A204.1 (cell line): Measurements from ENCODE around the gene HPRT1.

Experiments
- FAIRE-seq: peaks from 2 replicates; lab custom pipeline; 2012; peaks lifted over from hg19 to GRCh38; lab: Jason Lieb, UNC

Gene HPRT1

DNA sequence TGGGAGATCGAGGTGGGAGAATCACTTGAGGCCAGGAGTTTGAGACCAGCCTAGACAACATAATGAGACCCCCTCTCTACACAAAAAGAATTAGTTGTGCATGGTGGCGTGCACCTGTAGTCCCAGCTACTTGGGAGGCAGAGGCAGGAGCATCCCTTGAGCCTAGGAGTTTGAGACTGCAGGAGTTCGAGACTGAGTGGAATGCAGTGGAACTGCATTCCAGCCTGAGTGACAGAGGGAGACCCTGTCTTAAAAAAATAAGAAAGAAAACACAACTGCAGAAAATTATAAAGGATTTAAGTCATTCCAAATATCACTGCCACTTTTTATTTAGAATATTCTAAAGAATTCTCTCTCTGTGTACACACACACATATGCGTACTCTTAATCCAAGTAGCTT, 18.4 kb downstream of the HPRT1 start:
- no peak for FAIRE-seq

DNA sequence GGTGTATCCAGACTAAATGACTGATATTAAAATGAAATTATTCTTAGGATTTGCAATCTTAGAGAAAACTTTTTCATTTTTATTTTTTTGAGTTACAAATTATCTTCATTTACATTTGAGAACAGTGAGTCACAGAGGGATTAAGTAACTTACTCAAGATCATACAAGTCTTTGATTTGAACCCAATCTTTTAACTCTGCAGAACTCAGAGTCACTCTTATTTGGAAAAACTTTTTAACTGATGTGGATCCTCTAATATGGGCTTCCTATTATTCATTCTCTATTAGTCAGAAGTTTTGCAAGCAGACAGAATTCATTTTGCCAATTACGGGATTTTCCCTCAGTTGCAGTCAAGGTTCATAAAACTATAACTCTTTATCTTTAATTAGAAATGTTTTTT, 20.1 kb downstream of the HPRT1 start:
- no peak for FAIRE-seq

DNA sequence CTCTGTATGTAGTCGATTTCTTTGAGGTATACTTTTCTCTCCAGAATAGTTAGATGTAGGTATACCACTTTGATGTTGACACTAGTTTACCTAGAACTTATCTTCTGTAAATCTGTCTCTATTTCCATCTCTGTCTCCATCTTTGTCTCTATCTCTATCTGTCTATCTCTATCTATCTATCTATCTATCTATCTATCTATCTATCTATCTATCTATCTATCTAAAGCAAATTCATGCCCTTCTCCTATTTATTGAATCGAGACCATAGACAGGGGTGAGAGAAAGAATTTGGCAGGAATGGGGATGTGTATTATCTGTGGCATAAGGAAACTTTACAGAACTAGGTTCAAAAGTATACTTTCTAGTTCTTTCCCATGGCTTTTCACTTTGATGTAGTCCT, 21.4 kb downstream of the HPRT1 start:
- no peak for FAIRE-seq

DNA sequence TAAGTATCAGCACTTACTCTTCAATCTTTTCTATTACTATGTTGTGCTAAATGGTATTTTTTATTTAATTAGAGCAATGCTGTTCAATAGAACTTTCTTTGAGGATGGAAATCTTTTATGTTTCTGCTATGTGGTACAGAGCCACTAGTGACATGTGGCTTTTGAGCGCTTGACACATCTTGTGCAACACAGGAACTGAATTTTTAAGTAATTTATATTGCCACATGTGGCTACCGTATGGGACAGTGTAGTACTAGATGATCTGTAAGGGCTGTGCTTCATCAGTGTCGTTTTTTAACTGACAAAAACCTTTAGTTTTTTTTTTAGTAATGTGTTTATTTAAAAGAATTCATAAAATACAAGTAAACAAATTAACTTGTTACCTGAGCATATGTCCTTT, 22.4 kb downstream of the HPRT1 start:
- FAIRE-seq = no peak

DNA sequence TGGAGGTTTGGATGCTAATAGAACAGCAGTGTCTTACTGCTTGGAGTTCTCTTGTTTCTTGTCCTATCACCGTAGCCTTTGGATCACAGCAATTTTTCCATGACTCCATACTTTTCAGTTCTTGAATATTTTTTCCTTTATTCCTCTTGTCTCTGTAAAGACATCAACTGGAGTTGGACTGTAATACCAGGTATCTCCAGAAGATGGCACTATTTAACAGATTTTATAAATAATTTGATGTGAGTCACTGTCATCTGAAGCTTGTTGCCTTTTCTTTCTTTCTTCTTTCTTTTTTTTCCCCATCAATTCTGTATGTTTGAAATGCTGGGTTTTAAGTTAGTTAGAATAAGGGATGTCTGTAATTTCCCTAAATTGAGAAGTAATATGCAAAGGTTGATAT, 24.1 kb downstream of the HPRT1 start:
- no peak for FAIRE-seq

DNA sequence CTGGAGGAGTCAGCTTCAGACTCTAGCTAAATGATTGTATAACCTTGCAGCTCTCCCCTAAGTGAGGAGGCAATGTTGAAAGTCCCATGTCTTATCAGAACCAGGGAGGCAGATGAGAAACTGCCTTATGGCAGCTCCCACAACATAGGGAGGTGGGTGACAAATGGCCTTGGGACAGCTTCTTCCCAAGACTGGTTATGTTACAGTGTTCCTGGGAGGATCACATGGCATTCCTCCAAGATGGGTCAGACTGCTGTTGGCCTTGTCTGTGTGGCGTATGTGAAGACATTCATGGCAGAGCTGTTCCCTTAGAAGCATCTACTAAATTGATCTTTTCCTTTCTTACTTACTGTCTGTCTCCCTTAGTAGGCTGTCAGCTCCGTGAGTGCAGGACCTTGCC, 42.0 kb downstream of the HPRT1 start:
- no peak for FAIRE-seq

DNA sequence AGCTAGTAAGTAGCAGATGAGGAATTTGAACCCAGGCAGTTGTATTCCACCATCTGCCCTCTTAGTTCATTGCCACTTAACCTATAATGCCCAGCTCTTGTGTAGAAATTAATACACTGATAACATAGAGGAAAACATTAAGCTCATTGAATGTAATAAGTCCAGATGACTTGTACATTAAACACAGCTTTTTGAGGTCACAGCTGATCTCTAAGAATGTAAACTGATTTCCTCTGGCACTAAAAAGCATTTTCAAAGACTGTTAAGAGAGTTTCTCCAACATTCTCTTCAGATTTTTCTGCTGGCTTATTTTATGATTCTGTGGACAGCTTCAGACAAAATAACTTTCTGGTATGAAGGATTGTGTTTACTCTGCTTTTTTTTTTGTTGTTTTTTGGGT, 42.7 kb downstream of the HPRT1 start:
- FAIRE-seq = no peak

DNA sequence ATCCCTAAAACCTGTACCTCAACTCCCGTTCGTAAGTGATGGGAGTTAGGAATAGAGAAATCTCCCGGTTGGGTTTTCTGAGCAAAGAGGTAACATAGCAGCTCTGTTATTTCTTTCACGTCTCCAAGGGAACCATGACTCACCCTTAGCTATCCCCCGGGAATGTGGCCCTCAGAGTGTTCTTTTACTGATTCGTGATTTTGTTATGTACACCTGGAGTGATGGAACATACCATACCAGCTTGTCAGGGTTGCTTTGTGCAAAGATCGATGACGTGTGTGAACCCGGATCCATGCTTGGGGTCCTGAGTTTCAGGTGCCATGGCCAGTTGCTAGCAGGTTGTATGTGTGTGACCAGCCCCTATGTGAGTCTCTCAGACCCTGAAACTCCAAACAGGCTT, 52.6 kb downstream of the HPRT1 start:
- FAIRE-seq = no peak

DNA sequence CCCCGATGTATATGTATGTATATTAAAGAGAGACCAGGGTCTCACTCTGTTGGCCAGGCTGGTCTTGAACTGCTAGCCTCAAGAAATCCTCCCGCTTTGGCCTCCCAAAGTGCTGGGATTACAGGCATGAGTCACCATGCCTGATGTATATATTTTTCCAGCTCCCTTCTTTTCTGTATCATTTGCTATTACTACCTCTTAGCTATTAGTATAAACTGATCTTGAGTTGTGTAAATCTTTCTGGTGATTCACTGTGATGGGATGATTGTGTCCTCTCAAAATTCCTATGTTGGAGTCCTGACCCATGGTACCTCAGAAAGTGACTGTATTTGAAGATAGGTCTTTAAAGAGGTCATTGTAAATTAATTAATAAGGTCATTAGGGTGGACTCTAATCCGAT, 53.1 kb downstream of the HPRT1 start:
- FAIRE-seq = no peak

DNA sequence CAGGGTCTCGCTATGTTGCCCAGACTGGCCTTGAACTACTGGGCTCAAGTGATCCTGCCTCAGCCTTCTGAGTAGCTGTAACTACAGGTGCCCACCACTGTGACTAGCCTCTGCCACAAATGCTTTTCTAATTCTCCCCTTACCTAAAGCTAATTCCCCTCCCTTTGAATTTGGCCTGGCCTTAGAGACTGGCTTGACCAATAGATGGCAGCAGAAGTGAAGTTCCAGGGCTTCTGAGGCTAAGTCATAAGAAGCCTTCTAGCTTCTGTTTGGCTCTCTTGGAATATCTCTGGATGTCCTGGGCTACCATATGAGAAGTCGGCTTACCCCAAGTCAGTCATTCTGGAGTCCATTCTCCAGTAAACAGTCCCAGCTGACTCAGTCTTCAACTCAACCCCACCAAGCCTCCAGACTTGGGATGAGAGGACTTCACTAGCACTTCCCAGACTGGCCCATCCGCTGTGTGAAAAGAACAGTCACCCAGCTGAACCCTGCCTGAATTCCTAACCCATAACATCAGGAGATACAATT, 61.0 kb downstream of the HPRT1 start:
- no peak for FAIRE-seq

DNA sequence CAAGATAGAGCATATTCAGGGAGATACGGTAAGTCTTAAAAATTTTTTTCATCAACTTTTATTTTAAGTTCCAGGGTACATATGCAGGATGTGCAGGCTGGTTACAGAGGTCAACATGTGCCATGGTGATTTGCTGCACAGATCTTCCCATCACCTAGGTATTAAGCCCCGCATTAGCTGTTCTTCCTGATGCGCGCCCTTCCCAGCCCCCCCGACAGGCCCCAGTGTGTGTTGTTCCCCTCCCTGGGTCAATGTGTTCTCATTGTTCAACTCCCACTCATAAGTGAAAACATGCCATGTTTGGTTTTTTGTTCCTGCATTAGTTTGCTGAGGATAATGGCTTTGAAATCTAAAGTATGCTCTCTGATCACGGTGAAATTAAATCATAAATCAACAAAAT, 64.2 kb downstream of the HPRT1 start:
- no peak for FAIRE-seq

DNA sequence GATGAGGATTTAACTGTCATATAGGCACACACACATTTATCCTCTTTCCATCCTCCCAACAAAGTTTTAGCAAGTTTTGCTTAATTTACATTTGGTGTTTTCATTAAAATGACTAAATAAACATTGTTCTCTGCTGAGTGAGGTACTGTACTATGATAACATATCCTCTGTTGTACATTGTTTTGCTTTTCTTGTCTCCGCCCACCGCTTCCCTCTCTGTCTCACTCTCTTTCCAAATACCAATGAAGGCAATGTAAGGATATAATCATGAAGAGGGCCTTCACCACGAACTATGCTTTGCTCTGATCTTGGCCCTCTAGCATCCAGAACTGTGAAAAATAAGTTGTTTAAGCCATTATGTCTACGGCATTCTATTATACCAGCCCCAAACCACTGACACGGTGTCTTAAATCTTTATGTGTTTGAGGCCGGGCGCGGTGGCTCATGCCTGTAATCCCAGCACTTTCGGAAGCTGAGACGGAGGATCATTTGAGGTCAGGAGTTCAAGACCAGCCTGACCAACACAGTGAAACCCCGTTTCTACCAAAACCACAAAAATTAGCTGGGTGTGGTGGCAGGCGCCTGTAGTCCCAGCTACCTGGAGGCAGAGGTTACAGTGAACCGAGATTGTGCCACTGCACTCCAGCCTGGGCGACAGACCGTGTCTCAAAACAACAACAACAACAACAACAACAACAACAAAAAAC, 65.3 kb downstream of the HPRT1 start:
- FAIRE-seq = no peak

DNA sequence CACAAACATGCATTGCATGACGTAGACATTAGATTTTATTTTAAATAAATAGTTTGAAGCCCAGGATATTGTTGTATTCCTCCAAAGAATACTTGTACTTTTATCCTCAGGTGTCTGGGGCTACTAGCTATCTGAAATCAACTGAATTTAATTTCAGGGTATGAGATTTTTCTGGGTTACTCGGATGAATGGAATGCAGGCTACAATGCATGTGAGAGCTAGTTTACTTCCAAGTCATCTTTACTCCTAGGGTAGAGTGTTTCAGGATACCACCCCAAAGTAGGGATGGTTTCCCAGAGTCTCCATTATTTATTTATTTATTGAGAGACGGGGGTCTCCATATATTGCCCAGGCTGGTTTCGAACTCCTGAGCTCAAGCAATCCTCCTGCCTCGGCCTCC, 66.4 kb downstream of the HPRT1 start:
- no peak for FAIRE-seq

DNA sequence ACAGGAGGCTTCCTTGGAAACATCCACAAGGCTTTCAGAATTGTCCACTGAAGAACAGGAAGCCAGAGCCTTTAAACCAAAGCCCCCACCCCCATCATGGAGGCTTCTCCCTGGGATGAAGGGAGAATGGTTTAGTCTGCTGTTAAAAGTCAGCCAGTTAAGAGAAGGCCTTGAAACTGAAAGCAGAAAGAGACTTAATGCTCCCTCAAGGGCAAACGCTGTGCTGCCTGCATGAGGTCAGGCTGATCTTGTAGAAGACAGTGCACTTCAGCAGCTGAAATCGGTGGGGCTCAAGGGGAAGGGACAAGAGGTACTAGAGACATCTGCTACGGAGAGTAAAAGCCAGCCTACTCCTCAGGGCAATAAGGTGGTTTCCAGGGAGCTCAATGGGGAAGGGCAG, 69.0 kb downstream of the HPRT1 start:
- FAIRE-seq = no peak

DNA sequence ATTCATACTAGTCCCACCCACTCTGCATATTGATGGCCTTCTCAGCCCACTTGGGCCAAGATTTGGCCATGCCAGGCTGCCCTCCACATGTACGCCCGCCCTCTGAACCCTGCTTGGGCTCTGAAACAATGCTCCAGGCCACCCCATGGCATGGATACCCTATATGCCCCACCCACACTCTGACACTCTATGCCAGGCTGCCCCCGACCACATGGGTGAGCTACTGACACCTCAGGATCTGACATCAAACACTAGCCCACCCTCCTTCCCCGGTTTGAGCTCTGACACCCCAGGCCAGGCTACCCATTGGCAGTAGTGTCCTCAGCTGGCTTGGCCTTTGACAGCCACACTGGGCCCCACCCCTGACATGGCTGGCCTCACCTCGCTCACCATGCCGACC, 69.5 kb downstream of the HPRT1 start:
- no peak for FAIRE-seq

DNA sequence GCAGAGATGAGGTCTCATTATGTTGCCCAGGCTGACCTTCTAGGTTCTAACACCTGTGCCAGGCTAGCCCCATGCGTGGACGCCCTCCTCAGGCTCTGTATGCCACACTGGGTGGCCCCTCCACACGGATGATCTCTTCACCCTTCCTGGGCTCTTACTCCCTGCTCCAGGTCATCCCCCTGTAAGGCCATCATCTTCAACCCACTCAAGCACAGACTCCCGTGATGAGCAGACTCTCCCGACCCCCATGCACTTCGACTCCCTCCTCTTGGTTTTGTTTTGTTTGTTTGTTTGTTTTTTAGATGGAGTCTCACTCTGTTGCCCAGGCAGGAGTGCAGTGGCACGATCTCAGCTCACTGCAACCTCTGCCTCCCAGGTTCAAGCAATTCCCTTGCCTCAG, 70.9 kb downstream of the HPRT1 start:
- no peak for FAIRE-seq

DNA sequence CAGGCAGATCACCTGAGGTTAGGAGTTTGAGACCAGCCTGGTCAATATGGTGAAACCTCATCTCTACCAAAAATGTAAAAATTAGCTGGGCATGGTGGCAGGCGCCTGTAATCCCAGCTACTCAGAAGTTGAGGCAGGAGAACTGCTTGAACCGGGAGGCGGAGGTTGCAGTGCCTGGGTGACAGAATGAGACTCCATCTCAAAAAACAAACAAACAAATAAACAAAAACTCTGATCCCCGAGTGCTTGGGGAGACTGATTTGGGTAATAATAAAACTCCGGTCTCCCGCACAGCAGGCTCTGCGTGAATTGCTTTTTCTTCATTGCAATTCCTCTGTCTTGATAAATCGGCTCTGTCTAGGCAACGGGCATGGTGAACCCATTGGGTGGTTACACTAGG, 73.4 kb downstream of the HPRT1 start:
- FAIRE-seq = no peak

DNA sequence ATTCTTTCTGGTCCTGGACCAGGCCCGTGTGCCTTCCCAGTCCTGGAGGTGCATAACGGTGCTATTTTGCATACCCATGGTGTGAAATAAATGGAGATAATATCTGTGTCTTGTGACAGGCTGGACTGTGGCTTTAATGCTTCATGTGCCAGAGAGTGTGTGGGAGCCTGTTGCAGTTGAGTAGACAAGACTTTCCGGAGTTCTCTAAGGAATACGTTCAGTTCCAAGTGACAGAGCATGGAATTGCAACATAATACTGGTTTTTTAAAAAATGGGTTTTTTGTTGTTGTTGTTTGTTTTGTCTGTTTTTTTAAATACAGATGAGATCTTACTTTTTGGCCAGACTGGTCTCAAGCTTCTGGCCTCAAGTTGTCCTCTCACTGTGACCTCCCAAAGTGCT, 74.0 kb downstream of the HPRT1 start:
- no peak for FAIRE-seq

DNA sequence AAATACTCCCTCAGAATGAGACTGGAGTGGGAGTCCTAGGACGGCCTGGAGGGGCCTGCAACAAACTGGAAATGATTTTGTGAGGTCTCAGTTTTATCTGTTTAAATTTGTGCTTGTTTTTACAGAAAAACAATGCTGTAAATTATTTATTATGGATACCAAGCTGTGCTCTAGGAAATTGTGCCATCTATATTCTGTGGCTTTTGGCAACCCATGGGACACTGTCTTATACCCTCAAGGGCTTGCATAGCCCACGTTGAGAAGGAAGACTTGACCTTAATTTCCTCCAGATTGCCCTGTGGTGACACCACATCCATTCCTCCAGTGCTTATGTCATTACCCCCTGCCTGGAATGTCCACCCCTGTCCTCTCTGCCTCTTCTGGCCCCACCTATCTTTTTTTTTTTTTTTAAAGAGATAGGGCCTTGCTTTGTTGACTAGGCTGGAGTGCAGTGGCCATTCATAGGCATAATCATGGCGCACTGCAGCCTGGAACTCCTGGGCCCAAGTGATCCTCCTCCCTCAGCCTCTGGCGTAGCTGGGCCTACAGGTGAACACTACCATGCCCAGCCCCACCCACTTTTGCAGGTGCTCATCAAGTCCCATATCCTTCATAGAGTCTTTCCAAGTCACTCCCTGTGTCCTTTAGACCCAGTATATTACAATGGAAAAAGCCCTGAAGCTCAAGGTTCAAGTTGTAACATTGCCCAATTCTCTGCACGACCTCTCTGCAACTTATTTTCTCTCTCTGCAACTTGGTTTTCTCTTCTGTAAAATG, 77.4 kb downstream of the HPRT1 start:
- FAIRE-seq = no peak

DNA sequence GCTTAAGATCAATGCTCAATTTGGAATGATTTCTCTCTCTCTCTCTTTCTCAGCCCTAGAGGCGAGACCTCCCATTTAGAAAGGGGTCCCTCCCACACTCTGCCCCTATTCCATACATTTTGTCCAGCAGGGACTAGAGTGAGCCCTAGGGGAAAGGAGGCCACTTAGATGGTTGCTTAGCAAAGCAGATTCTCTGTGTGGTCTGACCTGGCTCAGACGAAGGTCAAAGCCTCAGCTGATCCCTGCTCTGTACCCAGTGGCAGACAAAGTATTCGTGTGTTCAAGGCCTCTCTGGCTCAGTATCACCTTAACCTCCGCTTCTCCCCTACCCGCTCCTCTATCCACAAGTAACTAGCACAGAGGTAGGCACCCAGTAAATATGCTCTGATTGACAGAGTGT, 78.4 kb downstream of the HPRT1 start:
- FAIRE-seq = no peak

DNA sequence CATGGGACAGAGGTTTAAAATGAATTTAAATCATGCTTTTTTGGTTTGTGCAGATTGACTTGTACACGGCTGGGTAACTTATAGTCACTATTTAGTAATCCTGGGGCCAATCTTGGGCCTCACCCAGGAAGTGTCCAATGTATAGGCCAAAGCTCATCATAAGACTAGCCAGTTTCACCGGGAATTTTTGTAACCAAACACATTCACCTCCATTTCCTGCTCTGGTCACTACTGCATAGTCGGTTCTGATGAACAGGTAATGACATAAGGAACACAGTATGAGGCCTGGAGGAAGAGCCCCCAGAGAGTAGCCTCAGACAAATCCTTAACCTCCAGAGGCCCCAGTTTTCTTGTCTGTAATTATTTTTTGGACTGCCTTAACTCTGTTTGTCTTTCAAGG, 81.9 kb downstream of the HPRT1 start:
- no peak for FAIRE-seq

DNA sequence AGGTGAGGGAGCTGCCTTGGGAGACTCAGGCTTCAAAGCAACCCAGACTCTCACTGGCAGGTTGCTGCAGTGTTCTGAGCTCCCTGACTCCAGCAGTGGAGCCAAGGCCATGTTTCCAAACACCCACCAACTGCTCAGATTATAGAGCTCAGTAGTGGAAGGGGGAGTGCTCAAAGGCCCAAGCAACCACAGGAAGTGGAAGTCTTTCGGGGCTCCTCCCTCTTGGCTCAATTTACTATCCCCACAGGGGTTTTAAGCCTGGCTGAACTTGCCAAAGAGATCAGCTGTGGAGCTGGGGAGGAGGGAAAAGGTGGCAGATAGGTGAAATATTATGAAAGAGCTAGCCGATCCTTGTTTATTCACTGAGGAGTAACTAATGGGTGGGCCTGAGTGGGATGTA, 82.5 kb downstream of the HPRT1 start:
- FAIRE-seq = no peak

DNA sequence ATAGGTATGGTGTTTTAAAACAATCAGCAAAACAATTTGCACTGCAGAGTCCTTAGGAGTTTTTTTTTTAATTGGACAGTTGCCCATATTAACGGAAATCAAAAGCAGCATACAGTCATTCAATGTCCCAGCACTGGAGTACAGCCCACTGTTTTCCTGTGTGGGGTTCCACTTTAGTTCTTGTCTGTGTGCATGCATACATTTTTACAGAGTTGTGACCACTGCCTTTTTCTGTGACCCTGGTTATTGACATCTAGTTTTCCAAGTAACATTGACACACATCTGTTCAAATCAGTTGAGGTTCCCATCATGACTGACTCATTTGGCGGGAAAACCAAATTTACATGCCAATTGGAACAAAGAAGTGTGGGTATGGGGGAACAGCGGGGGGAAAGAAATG, 83.3 kb downstream of the HPRT1 start:
- no peak for FAIRE-seq

DNA sequence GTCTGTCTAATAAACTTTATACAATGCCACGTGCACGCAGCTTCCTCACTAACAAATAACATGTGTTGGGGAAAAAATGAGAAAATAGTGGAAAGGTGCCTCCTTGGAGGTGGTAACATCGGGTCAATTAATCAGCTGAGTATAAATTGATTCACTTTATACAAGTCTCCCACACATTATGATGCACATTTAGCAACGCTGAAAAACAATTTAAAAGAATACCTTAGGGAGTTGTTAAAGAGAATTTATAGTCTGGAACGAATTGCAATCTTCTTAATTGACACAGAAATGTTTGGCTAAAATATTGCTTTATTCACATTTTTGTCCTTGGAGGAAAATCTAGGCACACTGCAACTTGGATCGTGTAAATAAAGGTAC, 84.2 kb downstream of the HPRT1 start:
- FAIRE-seq = no peak
